Immature natural killer cell (primary cell): Measurements from ENCODE around the gene ITPR2. TPM values are rescaled to one million over a fixed set of nuclear protein-coding genes. Genes with fewer than 3 reads are reported as not detected.
A peak's percentile ranks its signal among the peaks of the same experiment; 100 is the strongest.

Source experiments
- DNase-seq, 3 donors: peaks; one replicate each; pipeline ENCODE4 v3.0.0; 2022; ENCODE audit warnings: mixed read lengths in 1 of 3
- H3K27ac Mint-ChIP-seq, 6 donors: one replicate each; pipeline ENCODE4 v1.8.0; 2020; ENCODE audit warnings: mixed read lengths in 6 of 6, mild to moderate bottlenecking in 5 of 6, inconsistent platforms in 4 of 6, moderate library complexity in 3 of 6
- H3K27me3 Mint-ChIP-seq, 3 donors: one replicate each; pipeline ENCODE4 v1.8.0; 2020 to 2021; ENCODE audit warnings: low read depth in 3 of 3, mild to moderate bottlenecking in 3 of 3, mixed read lengths in 3 of 3, moderate library complexity in 3 of 3, inconsistent platforms in 1 of 3
- H3K36me3 Mint-ChIP-seq, 3 donors: one replicate each; pipeline ENCODE4 v1.8.0; 2020; ENCODE audit warnings: mixed read lengths in 3 of 3, inconsistent platforms in 2 of 3, mild to moderate bottlenecking in 2 of 3
- H3K4me1 Mint-ChIP-seq, 2 donors: one replicate each; pipeline ENCODE4 v1.8.0; 2020; ENCODE audit warnings: inconsistent platforms in 2 of 2, mild to moderate bottlenecking in 2 of 2, mixed read lengths in 2 of 2, moderate library complexity in 1 of 2
- H3K4me3 Mint-ChIP-seq, 5 donors: one replicate each; pipeline ENCODE4 v1.8.0; 2020; ENCODE audit warnings: mild to moderate bottlenecking in 5 of 5, mixed read lengths in 5 of 5, inconsistent platforms in 3 of 5, moderate library complexity in 3 of 5
- H3K9me3 Mint-ChIP-seq, 6 donors: one replicate each; pipeline ENCODE4 v1.8.0; 2020; ENCODE audit warnings: mild to moderate bottlenecking in 6 of 6, mixed read lengths in 6 of 6, inconsistent platforms in 4 of 6, moderate library complexity in 3 of 6
- polyA plus RNA-seq, 3 donors: library from polyadenylated mRNA; unstranded; fragments of 300-500 nt; fragmentation: Illumina TruSeq; gene quantifications; one replicate each; pipeline ENCODE4 v1.2.3, GENCODE V29; 2021

Gene ITPR2
- polyA plus RNA-seq, 3 donors from 2014 or later = 7.2 to 23.4 (median 7.4) TPM

- Mint-ChIP-seq H3K4me1 (no peaks in the 10 kb centered on the region), H3K27ac (no peak overlapping the region), H3K9me3 (no peaks in the 10 kb centered on the region), H3K27me3 (no peaks in the 10 kb centered on the region), H3K4me3 (no peak overlapping the region), H3K36me3 (peaks cover 28 to 56% (median 42%) of the 10 kb centered on the region in 3 donors)
- no peak for DNase-seq
Observed at GRCh38 chr12:26546535-26547314, 286.3 kb downstream of the ITPR2 start.

- DNase-seq = no peak
- peaks cover 0 to 2% (median 0%) of the 10 kb centered on the region in 3 donors for H3K27me3 Mint-ChIP-seq
- H3K9me3 Mint-ChIP-seq = no peaks in the 10 kb centered on the region
- H3K27ac Mint-ChIP-seq = peak overlapping the region in 1 of 6 donors; percentile 12
- H3K4me1 Mint-ChIP-seq = no peaks in the 10 kb centered on the region
- peaks cover 13 to 49% (median 37%) of the 10 kb centered on the region in 3 donors for H3K36me3 Mint-ChIP-seq
- no peak overlapping the region for H3K4me3 Mint-ChIP-seq
Observed at GRCh38 chr12:26539131-26539530, 293.9 kb downstream of the ITPR2 start.

GRCh38 chr12:26537651-26538050 is 295.3 kb downstream of the ITPR2 start:
- no peaks in the 10 kb centered on the region for H3K9me3 Mint-ChIP-seq
- no peak for DNase-seq
- peaks cover 13 to 49% (median 41%) of the 10 kb centered on the region in 3 donors for H3K36me3 Mint-ChIP-seq
- H3K4me3 Mint-ChIP-seq = no peak overlapping the region
- H3K27ac Mint-ChIP-seq = no peak overlapping the region
- H3K4me1 Mint-ChIP-seq = no peaks in the 10 kb centered on the region
- peaks cover 0 to 2% (median 0%) of the 10 kb centered on the region in 3 donors for H3K27me3 Mint-ChIP-seq

- Mint-ChIP-seq H3K27me3 (peaks cover 0 to 2% (median 0%) of the 10 kb centered on the region in 3 donors), H3K9me3 (no peaks in the 10 kb centered on the region), H3K4me1 (no peaks in the 10 kb centered on the region), H3K4me3 (no peak overlapping the region), H3K36me3 (peaks cover 13 to 49% (median 41%) of the 10 kb centered on the region in 3 donors), H3K27ac (no peak overlapping the region)
- no peak for DNase-seq
Observed at GRCh38 chr12:26537126-26537525, 295.9 kb downstream of the ITPR2 start.

DNA sequence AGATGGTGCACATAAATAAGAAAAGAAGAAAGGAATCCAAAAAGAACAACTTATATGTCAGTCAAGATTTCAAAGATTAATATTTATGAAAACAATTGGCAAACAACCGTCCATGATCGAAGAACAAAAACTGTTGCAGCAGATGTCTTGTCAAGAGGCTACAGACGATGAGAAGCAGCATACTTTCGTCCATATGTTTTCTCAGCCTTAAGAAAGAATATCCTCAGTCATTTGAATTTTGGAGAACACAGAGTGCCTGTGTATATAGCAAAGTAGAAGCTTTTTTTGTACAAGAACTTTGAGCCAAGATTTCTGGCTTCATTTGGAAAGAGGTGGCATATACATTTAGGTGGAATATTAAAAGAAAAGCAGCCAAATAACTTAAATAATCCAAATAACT is 297.2 kb downstream of the ITPR2 start:
- Mint-ChIP-seq H3K4me3 (no peak overlapping the region), H3K4me1 (no peaks in the 10 kb centered on the region), H3K27me3 (peaks cover 0 to 2% (median 0%) of the 10 kb centered on the region in 3 donors), H3K36me3 (peaks cover 13 to 43% (median 41%) of the 10 kb centered on the region in 3 donors), H3K9me3 (no peaks in the 10 kb centered on the region), H3K27ac (no peak overlapping the region)
- DNase-seq = no peak

DNA sequence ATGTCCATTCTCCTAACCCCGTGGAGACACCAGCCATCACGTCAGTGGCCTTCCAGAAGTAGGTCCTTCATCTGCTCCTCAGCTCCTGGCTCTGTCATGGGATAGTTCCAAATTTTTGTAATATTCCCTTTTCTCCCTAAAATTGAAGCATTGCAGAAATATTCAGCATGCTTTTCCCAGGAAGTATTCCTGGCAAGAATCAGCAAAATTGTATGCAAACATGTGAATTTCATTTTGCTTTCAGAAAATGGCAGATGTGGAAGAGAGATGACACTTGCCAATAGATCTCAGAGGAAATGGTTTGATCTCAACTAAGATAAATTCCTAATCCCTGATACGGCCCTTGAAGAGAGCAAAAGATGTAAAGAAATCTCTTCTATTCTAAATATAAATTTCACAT is 298.9 kb downstream of the ITPR2 start:
- Mint-ChIP-seq H3K4me3 (no peak overlapping the region), H3K27ac (no peak overlapping the region), H3K36me3 (peaks cover 9 to 34% (median 33%) of the 10 kb centered on the region in 3 donors), H3K9me3 (no peaks in the 10 kb centered on the region), H3K27me3 (no peaks in the 10 kb centered on the region), H3K4me1 (no peaks in the 10 kb centered on the region)
- no peak for DNase-seq

GRCh38 chr12:26533211-26533610 is 299.8 kb downstream of the ITPR2 start:
- no peak for DNase-seq
- H3K27ac Mint-ChIP-seq = no peak overlapping the region
- no peak overlapping the region for H3K4me3 Mint-ChIP-seq
- no peaks in the 10 kb centered on the region for H3K4me1 Mint-ChIP-seq
- H3K27me3 Mint-ChIP-seq = no peaks in the 10 kb centered on the region
- peaks cover 16 to 40% (median 30%) of the 10 kb centered on the region in 3 donors for H3K36me3 Mint-ChIP-seq
- H3K9me3 Mint-ChIP-seq = no peaks in the 10 kb centered on the region

DNA sequence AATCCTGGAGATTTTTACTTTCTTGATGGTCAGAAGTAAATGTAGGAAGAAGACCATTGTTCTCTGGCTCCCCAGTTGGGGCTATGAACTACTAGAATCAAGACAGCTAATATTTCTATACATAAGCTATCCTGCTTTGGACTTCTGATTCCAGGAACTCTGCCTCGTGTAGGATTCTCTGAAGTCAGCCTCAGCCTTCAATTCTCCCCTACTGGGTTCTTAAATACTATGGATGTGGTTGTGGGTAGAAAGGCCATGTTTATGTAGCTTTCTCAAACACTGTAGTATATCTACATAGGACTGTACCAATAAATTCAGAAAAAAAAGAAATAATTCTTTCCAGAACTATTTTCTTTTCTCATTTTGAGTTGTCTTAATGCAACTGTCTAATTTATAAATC is 302.5 kb downstream of the ITPR2 start:
- Mint-ChIP-seq H3K27me3 (no peaks in the 10 kb centered on the region), H3K36me3 (peaks cover 17 to 36% (median 21%) of the 10 kb centered on the region in 3 donors), H3K9me3 (peaks cover 0 to 7% (median 5%) of the 10 kb centered on the region in 6 donors), H3K4me1 (no peaks in the 10 kb centered on the region), H3K4me3 (no peak overlapping the region), H3K27ac (no peak overlapping the region)
- no peak for DNase-seq

DNA sequence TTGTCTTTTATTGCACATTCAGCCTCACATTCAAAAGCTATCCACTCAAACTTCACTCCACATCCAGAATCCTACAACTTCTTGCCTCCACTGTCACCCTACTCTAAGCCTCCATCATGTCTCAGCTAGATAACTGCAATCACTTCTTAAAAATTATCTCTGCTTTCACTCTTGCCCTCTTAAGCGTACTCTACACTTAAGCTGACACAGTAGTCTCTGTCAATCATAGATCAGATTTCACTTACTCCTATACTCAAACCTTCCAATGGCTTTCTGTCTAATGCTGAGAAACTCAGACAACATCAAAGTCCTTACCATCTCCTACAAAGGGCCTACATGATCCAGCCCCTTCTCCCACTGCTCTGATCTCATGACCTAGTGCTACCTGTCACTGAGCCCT is 304.1 kb downstream of the ITPR2 start:
- DNase-seq = no peak
- Mint-ChIP-seq H3K27ac (no peak overlapping the region), H3K4me1 (no peaks in the 10 kb centered on the region), H3K4me3 (no peak overlapping the region), H3K36me3 (peaks cover 15 to 37% (median 21%) of the 10 kb centered on the region in 3 donors), H3K9me3 (peaks cover 0 to 11% (median 7%) of the 10 kb centered on the region in 6 donors), H3K27me3 (peaks cover 0 to 2% (median 0%) of the 10 kb centered on the region in 3 donors)

GRCh38 chr12:26527682-26528081 is 305.3 kb downstream of the ITPR2 start:
- Mint-ChIP-seq H3K4me1 (no peaks in the 10 kb centered on the region), H3K27ac (no peak overlapping the region), H3K27me3 (peaks cover 0 to 2% (median 0%) of the 10 kb centered on the region in 3 donors), H3K36me3 (peaks cover 15 to 34% (median 21%) of the 10 kb centered on the region in 3 donors), H3K9me3 (peaks cover 0 to 11% (median 7%) of the 10 kb centered on the region in 6 donors), H3K4me3 (no peak overlapping the region)
- no peak for DNase-seq

DNA sequence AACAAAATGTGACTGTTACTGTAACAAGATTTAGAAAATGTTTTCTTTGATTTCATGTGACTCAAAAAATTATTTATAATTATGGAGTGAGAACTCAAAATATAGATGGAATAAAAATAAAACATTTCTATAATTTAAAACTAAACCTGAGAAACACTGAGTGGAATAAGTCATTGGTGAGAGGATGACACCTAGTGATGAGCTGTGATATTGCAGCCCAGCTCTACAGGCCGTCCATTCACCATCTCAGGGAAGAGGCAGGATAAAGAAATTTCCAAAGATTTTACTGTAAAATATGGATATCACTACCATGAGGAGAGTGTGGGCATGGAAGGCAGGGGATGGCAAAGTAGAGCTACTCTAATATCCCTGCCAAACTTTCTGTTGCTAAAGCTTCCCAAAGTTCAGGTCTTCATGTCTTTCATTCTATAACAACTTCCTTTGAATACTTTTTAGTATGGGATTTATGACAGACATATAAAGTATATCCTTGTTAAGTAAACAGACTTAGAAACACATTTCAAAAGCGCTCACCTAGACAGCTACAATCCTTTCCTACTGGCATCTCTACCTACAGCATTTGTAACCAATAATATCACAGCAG is 308.0 kb downstream of the ITPR2 start:
- peaks cover 0 to 2% (median 0%) of the 10 kb centered on the region in 3 donors for H3K27me3 Mint-ChIP-seq
- H3K9me3 Mint-ChIP-seq = peaks cover 0 to 11% (median 7%) of the 10 kb centered on the region in 6 donors
- DNase-seq = no peak
- peaks cover 12 to 17% of the 10 kb centered on the region in 2 donors for H3K4me1 Mint-ChIP-seq
- no peak overlapping the region for H3K4me3 Mint-ChIP-seq
- no peak overlapping the region for H3K27ac Mint-ChIP-seq
- H3K36me3 Mint-ChIP-seq = peaks cover 15 to 34% (median 21%) of the 10 kb centered on the region in 3 donors

DNA sequence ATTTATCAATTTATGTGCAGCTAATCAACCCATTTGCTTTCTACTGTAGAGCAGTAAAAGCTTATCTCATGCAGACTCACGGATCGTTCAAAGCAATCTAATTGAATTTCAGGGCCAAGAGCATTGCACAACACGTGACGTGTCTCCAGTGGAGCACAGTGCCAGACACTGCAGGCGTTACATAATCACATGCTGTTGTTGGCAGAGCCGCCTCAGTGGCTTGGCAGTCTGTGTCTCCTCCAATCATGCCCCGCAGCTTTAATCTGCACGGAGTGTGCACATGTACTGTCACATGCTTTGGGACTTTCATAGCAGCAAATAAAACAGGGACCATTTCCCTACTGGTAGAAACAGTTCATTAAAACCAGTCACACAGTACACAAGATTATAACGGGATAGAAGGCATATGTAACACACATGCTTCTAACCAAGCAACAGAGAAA is 309.3 kb downstream of the ITPR2 start:
- Mint-ChIP-seq H3K4me1 (peaks cover 15 to 23% of the 10 kb centered on the region in 2 donors), H3K27me3 (peaks cover 0 to 2% (median 0%) of the 10 kb centered on the region in 3 donors), H3K4me3 (no peak overlapping the region), H3K36me3 (peaks cover 15 to 32% (median 19%) of the 10 kb centered on the region in 3 donors), H3K9me3 (peaks cover 0 to 11% (median 7%) of the 10 kb centered on the region in 6 donors), H3K27ac (no peak overlapping the region)
- DNase-seq = no peak

DNA sequence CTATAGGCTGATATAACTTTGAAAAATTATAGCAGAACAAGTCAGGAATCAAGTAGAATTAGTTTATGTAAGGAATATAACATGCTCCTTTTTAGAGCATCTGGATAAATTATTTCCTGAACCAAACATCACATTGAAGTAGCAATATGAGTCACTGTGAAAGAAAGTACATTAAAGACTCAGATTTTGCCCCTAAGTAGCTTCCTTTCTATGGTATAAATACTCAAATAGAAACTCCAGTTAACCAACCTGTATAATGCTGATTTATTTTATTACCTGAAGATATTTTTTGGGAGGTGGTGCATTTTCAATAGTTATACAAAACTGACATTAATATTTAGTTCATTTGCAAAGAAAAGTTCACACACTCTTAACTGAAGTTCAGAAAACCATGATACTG is 312.1 kb downstream of the ITPR2 start:
- Mint-ChIP-seq H3K4me3 (no peak overlapping the region), H3K4me1 (peaks cover 15 to 23% of the 10 kb centered on the region in 2 donors)

GRCh38 chr12:26520109-26520508 is 312.9 kb downstream of the ITPR2 start:
- no peak overlapping the region for H3K4me3 Mint-ChIP-seq
- H3K9me3 Mint-ChIP-seq = peaks cover 0 to 4% (median 2%) of the 10 kb centered on the region in 6 donors
- DNase-seq = no peak
- peaks cover 0 to 7% (median 6%) of the 10 kb centered on the region in 3 donors for H3K36me3 Mint-ChIP-seq
- peak overlapping the region in 1 of 6 donors; percentile 5 for H3K27ac Mint-ChIP-seq
- H3K27me3 Mint-ChIP-seq = peaks cover 0 to 2% (median 0%) of the 10 kb centered on the region in 3 donors
- H3K4me1 Mint-ChIP-seq = peaks cover 15 to 23% of the 10 kb centered on the region in 2 donors

More for the DNA sequence above, 312.1 kb downstream of the ITPR2 start:
- no peak for DNase-seq
- Mint-ChIP-seq H3K27me3 (peaks cover 0 to 2% (median 0%) of the 10 kb centered on the region in 3 donors), H3K36me3 (peaks cover 4 to 14% (median 11%) of the 10 kb centered on the region in 3 donors), H3K9me3 (peaks cover 2 to 10% (median 7%) of the 10 kb centered on the region in 6 donors), H3K27ac (no peak overlapping the region)
